GM06990 (cell line): Measurements from ENCODE around the gene INPP5F.
"Not testable (repeated sequence)": the region's sequence is repeated elsewhere in the genome, so short reads cannot be mapped to it uniquely, and the experiment has no call there.

Experiments
- DNase-seq: peaks from one replicate; pipeline ENCODE4 v3.0.0-alpha.2; 2011; ENCODE audit not compliant: insufficient read length; ENCODE audit errors: extremely low read depth
- H3K27me3 ChIP-seq: replicated peaks from 2 replicates; pipeline ENCODE4 v1.6.0; 2011; ENCODE audit warnings: low read length; ENCODE audit not compliant: control insufficient read depth, insufficient read depth
- H3K36me3 ChIP-seq: 2 replicates; pipeline ENCODE4 v1.5.1; 2011; ENCODE audit warnings: low read length; ENCODE audit not compliant: control insufficient read depth, insufficient read depth
- H3K4me3 ChIP-seq: replicated peaks from 2 replicates; pipeline ENCODE4 v1.5.1; 2011; ENCODE audit warnings: low read depth, mild to moderate bottlenecking, control low read depth, low read length
- CTCF ChIP-seq: IDR thresholded peaks from 2 replicates; pipeline ENCODE4 v1.5.1; 2011; ENCODE audit warnings: low read length, control low read depth, mild to moderate bottlenecking, inconsistent platforms; ENCODE audit not compliant: insufficient read depth, poor library complexity, severe bottlenecking

Gene INPP5F

DNA sequence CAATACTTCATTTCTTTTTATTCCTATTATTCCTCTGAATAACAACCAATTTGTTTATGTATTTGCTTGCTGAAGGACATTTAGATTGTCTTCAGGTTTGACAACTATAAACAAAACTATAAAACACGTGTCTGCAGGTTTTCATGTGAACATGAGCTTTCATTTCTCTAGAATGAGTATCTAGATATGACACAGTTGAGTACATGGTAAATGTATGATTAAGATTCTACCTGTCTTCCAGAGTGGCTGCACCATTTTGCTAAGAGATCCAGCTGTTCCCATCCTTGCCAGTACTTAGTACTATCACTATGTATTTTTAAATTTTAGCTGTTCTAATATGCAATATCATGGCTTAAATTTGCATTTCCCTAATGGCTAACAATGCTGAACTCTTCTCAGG, 136.7 kb downstream of the INPP5F start:
- TF ChIP-seq CTCF: no peak
- H3K27me3 ChIP-seq: no peaks in the 10 kb centered on the region
- no peak for DNase-seq
- no peak overlapping the region for H3K4me3 ChIP-seq
- H3K36me3 ChIP-seq: no peaks in the 10 kb centered on the region; the same call in 1 of the 2 replicates

DNA sequence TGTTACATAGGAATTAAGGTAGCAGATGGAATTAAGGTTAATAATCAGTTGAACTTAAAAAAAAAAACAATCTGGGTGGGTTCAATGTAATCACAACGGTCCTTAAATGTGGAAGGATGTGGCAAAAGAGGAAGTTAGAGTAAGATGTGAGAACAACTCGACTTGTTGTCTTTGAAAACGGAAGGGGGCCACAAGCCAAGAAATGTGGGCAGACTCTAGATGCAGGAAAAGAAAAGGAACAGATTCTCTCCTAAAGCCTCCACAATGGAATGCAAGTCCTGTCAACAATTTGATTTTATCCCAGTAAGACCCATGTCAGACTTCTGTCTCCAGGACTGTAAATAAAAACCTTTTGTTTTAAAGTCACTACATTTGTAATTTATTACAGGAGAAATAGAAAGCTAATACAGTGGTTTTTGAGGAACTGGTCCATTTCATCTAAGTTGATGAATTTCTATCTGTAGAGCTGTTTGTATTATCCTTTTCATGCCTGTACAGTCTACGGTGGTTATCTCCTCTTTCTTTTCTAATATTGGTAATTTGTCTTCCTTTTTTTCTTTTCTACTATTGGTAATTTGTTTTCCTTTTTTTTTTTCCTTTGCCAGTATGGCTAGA, 138.2 kb downstream of the INPP5F start:
- Histone ChIP-seq H3K27me3 (no peaks in the 10 kb centered on the region), H3K36me3 (no peaks in the 10 kb centered on the region; the same call in 1 of the 2 replicates), H3K4me3 (no peak overlapping the region)
- peak; percentile 47 for DNase-seq
- TF ChIP-seq CTCF: no peak

DNA sequence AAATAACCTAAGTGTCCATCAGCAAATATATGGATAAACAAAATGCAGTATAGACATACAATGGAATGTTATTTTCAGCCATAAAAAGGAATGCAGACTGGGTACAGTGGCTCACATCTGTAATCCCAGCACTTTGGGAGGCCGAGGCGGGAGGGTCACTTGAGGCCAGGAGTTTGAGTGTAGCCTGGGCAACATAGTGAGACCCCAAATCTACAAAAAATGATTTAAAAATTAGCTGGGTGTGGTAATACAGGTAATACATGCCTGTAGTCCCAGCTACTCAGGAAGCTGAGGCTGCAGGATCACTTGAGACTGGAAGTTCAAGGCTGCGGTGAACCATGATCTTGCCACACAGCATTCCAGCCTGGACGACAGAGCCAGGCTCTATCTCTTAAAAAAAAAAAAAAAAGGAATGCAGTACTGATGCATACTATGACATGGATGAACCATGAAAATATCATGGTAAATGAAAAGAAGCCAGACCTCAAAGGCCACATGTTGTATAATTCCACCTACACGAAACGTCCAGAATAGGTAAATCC, 139.9 kb downstream of the INPP5F start:
- Histone ChIP-seq H3K27me3 (no peaks in the 10 kb centered on the region), H3K4me3 (no peak overlapping the region), H3K36me3 (no peaks in the 10 kb centered on the region; the same call in 1 of the 2 replicates)
- no peak for DNase-seq
- no peak for TF ChIP-seq CTCF

GRCh38 chr10:119867317-119867716, 141.5 kb downstream of the INPP5F start:
- TF ChIP-seq CTCF: no peak
- no peaks in the 10 kb centered on the region for H3K27me3 ChIP-seq
- DNase-seq: no peak
- no peaks in the 10 kb centered on the region; the same call in 1 of the 2 replicates for H3K36me3 ChIP-seq
- no peak overlapping the region for H3K4me3 ChIP-seq

DNA sequence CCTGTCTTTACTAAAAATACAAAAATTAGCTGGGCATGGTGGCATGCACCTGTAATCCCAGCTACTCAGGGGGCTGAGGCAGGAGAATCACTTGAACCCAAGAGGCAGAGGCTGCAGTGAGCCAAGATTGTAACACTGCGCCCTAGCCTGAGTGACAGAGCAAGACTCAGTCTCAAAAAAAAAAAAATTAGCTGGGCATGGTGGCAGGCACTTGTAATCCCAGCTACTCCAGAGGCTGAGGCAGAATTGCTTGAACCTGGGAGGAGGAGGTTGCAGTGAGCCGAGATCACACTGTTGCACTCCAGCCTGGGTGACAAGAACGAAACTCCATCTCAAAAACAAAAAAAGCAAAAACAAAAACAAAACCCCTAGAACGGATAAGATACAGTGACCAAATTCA, 143.5 kb downstream of the INPP5F start:
- H3K4me3 ChIP-seq, H3K36me3 ChIP-seq, H3K27me3 ChIP-seq, DNase-seq: not testable (repeated sequence)

DNA sequence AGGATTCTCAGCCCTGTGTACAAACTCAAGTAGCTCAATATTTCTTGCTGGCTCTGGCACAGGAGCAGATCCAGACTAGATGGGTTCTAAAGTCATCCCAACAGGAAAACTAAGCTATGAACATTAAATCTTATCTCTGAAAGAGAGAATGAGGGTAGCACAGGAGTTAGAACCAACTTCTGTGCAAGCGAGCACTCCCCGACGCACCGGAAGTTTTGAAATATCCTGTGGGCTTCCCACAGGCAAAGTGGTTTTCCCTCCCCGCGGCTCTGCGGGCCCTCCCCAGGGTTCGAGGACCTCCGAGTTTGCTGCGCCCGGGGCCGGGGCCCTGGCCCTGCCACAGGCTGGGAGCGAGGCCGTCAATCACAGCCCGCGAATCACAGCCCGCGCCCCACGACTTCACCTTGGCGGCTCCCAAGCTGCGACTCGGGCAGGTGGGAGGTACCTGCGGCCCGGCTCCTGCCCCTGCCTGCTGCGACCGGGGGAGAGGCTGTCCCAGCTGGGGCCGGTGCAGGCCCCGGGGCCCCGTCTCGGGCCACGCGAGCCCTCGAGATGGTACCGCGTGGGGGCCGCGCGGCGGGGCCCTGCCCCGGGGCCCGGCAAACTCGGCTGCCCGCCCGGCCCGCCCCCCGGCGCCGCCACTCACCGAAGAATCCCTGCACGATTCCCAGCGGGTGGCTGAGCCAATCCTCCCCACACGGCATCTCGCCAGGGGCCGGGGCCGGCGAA, 146.2 kb downstream of the INPP5F start:
- Histone ChIP-seq H3K4me3 (peak overlapping the region; percentile 76), H3K27me3 (no peaks in the 10 kb centered on the region), H3K36me3 (no peaks in the 10 kb centered on the region)
- TF ChIP-seq CTCF: no peak
- DNase-seq: peak; percentile 75
